GM18502 (cell line): ENCODE data around the gene CYP1B1.
"Not testable (repeated sequence)": the region's sequence is repeated elsewhere in the genome, so short reads cannot be mapped to it uniquely, and the experiment has no call there.

Experiments
- ATAC-seq: cut with Tn5 transposase; IDR thresholded peaks from one replicate; pipeline ENCODE4 v1.9.1; 2021; ENCODE audit warnings: mild to moderate bottlenecking; ENCODE audit not compliant: unreplicated experiment, poor library complexity

Gene CYP1B1

DNA sequence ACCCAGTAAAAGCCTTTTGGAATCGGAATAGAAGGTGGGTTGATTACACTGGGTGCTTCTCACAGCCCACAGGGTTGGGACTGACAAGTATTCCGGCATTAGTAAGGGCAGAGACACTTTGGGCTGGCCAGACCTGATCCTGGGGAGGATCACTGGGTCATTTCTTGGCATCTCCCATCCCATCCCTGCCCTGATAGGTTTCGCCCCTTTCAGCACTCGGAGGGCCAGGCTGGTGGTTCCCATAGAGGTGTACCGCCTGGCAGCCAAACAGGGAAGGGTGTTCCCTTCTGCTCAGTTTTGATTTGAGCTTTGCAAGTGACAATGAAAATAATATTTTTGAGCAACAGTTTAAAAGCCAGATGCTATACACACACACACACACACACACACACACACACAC is 37.3 kb downstream of the CYP1B1 start:
- no peak for ATAC-seq

- ATAC-seq = peak; percentile 76
Measured at GRCh38 chr2:38037757-38038621, 38.0 kb downstream of the CYP1B1 start.

GRCh38 chr2:38037325-38037724 is 38.6 kb downstream of the CYP1B1 start:
- peak; percentile 8 for ATAC-seq

DNA sequence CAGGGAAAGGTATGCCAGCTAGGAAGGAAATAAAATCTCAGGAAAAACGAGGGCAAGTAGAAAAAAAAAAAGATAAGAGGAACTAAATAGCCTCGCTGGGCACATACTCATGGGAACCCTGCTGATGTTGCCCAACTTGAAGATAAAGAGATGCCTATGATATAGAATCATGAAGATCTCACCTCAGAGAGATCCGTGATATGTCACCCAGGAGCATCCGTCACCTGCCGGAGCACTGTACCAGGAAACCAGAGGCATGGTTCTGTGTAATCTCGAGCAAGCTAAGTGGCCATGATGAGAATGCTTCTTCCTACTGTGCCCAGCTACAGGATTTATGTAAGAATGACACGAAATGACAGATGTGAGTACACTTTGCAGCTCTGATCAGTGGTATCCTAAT is 40.0 kb downstream of the CYP1B1 start:
- ATAC-seq = no peak

- ATAC-seq = no peak
Measured at GRCh38 chr2:38033646-38034045, 42.3 kb downstream of the CYP1B1 start.

DNA sequence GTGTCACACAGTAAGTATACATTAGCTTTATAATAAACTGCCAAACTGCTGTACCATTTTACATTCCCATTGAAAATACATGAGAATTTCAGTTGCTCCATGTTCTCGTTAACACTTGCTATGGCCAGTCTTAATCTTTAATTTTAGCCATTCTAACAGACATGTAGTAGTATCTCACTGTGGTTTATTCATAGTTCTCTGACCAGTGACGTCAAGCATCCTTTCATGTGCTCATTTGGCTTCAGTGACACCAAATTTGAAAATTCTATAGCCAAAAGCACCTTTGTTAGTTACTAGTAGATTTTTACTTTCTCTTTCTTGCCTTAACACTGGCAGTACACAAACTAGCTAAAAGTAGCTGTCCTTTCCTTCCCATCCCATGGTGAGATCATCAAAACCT is 43.0 kb downstream of the CYP1B1 start:
- ATAC-seq = no peak

GRCh38 chr2:38030635-38031355 is 45.2 kb downstream of the CYP1B1 start:
- no peak for ATAC-seq

- ATAC-seq = no peak
Measured at GRCh38 chr2:38029512-38029911, 46.4 kb downstream of the CYP1B1 start.

DNA sequence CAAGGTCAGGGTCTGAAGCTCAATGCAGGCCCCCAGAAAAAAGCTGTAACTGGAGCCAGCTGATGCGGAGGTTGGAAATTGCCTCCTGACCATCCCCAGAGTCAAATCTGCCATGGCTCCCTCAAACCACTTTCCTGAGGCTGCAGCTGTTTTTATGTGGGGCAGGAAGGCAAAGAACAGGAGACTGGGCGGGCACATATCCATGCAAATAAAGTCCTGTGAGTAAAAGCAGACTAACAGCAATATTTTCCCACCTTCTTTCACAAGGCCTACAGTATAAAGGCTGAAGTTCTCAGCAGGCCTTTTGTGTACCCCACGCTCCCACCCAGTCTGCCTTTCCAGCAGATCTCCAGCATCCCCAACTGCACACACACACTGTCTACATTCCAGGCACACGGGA is 47.1 kb downstream of the CYP1B1 start:
- no peak for ATAC-seq

DNA sequence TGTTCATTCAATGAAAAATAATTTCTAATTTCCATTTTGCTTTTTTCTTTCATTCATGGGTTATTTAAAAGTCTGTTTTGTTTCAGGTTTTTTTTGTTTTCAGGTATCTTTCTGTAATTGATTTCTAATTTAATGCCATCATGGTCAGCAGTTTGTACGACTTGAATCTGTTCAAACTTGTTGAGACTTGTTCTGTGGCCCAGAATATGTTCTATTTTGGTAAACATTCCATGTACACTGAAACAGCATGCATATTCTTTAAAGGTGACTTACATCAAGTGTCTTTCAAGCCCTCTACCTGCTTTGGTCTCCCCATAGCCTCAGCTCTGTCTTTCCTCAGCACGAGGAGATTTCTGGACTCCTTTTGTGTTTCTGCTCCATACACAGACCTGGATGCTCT is 49.1 kb downstream of the CYP1B1 start:
- no peak for ATAC-seq

- no peak for ATAC-seq
Measured at GRCh38 chr2:38021589-38021988, 54.4 kb downstream of the CYP1B1 start.

DNA sequence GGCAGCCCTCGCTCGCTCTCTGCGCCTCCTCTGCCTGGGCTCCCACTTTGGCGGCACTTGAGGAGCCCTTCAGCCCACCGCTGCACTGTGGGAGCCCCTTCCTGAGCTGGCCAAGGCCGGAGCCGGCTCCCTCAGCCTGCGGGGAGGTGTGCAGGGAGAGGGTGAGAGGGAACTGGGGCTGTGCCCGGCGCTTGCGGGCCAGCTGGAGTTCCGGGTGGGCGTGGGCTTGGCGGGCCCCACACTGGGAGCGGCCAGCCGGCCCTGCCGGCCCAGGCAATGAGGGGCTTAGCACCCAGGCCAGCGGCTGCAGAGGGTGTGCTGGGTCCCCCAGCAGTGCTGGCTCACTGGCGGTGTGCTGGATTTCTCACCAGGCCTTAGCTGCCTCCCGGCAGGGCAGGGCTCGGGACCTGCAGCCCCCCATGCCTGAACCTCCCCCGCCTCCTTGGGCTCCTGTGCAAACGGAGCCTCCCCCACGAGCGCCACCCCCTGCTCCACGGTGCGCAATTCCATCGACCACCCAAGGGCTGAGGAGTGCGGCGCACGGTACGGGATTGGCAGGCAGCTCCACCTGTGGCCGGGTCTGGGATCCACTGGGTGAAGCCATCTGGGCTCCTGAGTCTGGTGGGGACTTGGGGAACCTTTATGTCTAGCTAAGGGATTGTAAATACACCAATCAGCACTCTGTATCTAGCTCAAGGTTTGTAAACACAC is 55.4 kb downstream of the CYP1B1 start:
- ATAC-seq = not testable (repeated sequence)

GRCh38 chr2:38017836-38018235 is 58.1 kb downstream of the CYP1B1 start:
- no peak for ATAC-seq
